DMS79 (cell line): ENCODE results near the gene TMEM212.

Experiments
- DNase-seq: peaks from one replicate; lab custom pipeline; 2025; lab: John Stamatoyannopoulos, UW

Gene TMEM212

DNA sequence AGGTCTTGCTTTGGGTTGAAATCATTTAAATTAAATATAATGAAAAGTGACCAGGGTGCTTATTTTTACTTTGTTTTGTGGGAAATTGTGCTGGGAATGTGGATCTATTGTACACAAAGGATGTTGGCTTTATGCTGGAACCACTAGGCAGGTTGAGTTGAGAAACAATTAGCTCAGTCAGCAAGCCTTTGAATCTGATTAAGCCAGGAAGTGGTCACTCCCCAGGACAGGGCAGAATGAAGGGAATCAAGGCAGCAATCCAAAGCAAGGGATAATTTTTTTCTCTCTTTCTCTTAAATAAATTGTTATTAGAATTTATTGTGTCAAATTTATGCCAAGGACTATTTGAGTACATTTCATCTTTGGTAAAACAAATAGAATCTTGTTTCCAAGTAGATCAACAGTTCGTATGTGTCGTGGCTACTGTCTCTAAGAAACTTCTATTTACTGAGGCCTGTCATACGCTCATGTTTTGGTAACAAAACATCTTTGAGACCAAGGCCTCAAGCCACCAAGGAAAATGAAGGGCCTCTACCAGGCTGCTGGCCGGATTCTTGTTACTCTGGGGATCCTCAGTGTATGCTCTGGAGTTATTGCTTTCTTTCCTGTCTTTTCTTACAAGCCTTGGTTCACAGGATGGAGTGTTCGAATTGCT is at the start of gene TMEM212:
Gene TMEM212, plus strand, starts transcription at position 486 of the 655 bp plus-strand sequence. Its CDS starts 35 bp downstream, at position 521.
- no peak for DNase-seq

DNA sequence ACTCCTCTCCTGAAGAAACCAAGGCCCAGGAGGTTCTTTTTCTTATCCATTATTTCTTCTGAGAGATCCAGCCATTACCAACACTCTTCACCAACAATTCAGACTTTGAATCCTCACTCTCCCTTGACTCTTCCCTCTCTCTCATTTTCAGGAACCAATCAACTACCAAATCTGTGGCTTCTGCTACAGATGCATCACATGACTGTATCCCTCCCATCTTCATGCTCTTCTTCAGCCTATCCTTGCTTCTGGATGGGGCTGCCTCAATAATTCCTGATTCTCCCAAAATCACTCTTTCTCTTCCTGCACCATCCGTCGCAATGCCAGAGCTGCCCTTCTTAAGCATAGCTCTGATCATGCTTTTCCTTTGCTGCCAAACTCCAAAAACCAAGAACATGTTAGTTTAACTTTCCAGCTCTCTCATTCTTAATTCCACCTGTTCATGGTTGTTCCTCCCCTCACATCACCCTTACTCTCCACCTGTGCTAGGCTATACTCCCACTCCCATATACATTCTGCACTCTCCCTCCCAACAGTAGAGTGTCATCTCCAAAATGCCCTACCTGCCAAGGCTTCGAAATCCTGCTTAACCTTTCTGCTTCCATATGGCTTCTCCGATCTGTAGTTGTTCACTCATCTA is 46.4 kb upstream of the TMEM212 start:
- DNase-seq: no peak

DNA sequence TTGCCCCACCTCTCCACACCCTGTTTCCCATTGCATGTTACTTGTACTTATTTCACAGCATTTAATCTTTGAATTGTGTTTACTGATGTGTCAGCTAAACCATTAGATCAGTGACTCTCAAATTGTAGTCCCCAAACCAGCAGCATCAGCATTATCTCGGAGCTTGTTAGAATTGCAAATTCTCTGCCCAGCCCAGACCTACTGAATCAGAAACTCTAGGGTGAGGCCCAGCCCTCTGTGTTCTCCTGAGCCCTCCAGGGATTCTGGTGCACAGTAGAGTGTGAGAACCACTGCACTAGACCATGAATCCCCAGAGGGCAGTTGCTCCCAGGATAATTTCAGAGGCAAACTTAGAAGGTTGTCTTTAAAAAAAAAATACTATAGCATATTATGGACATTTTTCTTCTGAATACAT is 45.9 kb upstream of the TMEM212 start:
- no peak for DNase-seq

DNA sequence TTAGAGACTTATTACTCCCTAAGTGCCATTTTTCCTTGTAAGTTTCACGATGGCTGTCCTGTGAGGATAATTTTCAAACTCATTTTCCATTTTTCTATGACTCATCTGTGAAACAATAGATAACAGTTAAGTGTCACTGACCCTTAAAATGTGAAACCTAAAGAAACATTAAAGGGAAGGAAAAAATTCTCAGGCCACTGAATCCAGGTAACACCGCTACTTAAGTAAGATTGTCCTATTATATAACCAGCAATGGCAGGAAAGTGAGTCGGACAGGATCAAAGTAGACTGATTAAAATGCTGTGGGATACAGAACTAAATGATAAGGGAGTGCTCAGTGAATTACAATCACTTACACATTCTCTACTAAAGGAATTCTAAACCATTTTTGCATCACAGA is 45.3 kb upstream of the TMEM212 start:
- no peak for DNase-seq

DNA sequence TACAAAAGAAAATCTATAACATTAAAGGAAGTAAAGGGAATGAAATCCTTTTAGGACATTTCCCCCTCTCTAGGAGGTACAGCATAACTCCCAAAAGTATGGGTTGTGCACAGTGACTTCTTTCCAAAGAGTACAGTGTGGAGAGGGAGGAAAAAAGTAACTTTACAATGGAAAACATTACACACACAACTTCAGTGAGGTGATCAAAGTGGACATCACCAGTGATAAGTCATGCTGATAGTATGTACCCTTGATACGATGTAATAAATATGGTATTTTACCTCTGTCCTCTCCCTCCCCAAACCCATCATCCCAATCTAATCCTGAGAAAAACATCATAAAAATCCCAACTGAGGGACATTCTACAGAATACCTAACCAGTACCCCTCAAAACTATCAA is 43.6 kb upstream of the TMEM212 start:
- no peak for DNase-seq

DNA sequence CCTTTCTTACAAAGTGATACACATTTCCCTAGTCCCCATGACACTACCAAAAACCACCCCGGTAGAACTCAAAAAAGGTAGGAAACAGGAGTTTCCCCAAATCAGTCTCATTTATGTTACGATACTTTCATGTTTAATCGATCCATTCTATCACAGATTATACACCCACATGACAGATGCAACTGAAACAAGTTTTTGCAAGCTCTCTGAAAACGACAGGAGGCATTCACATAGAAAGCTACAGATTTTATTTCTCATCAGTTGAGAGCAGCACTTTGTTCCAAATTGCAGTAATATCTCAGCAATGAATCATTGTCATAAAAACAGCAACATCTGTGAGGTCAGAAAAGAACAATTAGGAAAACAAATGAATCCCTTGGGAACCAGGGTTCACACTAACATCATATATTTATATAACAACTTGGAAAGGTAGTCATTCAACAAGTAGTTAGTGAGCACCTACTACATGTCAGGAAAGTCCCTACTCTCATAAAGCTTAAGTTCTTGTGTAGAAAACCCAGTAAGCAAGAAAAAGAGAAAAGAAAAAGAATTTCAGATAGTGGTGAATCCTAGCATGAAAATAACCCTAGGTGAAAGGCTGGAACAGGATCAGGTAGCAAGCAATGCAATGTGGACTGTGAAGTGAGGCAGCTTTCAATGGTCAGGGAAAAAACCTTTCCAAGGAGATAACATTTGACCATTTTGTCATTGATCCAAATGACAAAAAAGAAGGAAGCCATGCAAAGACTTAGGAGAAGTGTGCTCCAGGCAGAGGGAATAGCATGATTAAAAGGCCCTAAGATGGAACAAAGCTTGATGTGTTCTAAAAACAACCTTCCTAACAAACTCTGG is 41.2 kb upstream of the TMEM212 start:
- DNase-seq: no peak

DNA sequence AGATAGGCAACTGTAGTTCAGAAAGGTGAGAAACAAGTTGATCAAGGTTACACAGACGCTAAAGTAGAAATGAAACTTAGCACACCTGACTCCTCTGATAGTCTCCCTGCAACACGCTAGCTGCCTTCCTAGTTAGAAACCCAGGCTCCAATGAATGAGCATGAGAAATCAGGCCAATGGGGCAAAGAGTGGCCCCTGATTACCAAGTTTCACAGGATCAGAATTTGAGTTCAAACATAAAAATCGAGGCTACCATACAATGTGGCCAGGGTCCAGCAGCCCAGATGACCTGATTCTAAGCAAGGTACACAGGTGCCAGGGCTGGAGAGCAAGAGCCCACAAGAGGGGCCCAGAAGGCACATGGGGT is 40.6 kb upstream of the TMEM212 start:
- DNase-seq: no peak

DNA sequence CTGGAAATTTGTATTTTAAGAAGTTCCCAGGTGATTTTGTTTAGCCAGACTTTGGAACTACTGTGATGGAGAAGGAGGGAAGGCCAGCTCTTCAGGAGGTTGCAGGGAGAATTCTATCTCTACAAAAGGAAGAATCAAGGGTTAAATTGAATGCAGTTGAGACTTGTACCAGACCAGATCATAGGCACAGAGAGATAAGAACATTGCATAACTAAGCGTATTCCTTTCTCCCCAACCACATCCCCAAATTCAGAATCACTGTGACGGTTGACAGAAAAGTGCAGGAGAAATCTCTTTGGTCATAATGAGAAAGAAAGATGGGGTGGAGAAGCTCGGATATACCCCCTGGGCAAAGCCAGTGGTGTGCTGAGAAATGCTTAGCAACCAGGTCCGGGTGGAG is 40.1 kb upstream of the TMEM212 start:
- no peak for DNase-seq

DNA sequence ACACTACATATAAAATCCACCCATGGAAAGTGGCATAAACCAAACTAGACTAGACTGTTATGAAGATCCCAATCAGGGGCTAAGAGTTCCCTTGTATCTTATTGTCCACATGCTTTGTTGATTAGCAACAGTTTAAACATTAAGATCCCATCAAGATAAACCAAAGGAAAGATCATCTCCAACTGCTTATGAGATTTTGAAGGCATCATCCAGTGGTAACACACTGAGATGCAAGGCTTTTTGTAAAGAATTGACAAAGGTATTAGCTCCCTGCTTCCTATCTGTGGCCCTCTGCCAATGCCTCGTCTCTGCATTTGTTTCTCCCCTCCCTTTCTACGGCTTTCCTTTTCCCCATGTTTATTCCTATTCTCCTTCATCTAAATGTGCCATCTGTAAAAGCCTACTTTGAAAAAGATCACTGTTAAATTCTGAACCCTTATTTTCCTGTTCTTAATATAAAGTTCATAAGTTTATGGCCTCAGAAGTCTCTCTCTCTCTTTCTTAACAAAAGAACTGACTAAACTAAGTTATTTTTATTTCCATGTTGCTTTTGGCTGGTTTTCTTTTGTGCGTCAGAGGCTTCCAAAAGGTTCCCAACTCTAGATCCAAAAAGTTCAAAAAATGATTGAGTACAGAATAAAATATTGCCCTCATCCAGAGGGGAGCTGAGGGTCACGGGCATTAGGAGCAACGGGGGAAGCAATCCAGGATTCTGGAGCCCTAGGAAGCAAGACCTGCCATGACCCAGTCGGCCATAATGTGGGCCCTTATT is 38.3 kb upstream of the TMEM212 start:
- no peak for DNase-seq

DNA sequence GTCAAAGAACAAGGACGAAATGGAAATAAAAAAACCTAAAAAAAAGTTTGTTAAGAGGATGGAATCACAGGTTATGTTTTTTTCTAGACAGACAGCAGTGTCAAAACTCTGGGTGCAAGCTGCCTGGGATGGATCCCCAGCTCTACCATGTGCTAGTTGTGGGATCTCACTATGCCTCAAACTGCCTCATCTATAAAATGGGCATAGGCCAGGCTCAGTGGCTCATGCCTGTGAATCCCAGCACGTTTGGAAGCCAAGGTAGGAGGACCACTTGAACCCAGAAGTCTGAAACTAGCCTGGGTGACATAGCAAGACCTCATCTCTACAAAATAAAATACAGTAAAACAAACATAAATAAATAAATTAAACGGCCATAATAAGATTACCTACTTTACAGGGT is 37.5 kb upstream of the TMEM212 start:
- DNase-seq: no peak

DNA sequence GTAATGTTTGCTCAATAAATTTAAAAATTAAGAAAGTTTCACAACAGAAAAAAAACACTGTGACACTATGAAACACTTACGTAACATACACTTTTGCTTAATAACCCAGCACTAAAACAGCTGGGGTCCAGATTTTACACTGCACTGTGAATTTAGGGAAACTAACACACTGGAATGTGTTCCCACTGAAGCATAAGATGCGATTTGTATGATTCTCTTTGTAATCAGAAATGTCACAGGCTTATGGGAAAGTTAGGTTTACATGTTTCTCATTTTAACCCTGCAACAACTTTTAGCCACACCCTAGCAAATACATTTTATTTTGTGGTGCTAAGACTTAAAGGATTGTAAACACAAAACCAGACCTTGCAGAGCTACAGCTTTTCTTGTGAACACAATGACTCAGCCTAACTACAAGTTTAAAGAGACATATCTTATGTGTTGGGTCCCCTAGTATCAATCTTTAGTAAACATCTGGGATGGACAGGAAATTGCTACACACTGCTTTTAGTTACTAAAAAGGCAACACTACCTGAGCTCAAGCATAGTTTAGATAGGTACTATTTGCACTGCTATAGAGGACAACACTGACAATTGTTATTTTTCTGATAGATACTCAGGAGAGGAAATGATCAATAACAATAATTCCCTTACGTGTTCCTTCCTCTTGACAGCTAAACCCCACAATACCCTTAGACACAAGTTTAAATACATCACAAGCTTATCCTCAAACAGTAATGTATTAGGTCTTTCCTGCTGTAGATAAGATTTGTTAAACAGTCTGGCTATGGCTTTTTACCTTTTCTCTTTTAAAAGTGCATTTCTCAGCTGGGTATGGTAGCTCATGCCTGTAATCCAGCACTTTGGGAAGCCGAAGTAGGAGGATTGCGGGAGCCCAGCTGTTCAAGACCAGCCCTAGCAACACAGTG is 36.7 kb upstream of the TMEM212 start:
- no peak for DNase-seq

DNA sequence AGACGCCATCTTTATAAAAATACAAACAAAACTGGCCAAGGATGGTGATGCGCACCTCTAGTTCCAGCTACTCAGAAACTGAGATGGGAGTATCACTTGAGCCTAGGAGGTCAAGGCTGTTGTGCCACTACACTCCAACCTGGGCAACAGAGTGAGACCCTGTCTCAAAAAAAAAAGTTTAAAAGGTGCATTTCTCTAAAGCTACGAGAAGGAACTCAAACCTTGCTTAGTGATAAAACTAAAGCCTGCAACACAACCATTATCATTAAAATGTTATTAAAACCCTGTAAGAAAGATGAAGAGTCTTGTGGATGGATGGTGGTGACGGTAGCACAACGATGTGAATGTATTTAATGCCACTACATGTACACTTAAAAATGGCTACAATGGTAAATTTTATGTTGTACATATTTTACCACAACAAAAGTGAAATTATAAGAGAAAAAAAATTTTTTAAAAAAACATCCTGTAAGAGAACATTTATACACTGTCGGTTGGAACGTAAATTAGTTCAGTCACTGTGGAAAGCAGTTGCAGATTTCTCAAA is 35.9 kb upstream of the TMEM212 start:
- DNase-seq: no peak

DNA sequence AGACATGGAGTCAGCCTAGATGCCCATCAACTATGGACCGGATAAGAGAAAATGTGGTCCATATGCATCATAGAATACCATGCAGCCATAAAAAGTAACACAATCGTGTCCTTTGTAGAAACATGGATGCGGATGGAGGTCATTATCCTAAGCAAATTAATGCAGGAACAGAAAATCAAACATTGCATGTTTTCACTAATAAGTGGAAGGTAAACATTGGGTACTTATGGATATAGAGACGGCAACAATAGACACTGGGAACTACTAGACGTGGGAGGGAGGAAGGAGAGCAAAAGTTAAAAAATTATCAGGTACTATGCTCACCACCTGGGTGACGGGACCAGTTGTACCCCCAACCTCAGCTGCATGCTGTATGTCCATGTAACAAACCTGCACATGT is 35.3 kb upstream of the TMEM212 start:
- no peak for DNase-seq

DNA sequence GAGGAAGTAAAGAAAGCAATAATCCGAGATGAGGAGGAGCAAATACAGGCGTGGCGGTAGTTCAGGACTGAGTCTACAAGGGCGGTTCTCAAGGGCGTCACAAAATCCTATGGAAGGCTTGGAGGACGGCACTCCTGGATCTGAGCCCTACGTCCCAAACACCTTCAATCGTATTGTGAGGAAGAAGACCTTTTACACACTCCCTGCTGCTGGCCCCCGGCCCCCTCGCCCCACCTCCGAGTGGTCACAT is 33.6 kb upstream of the TMEM212 start:
- no peak for DNase-seq

DNA sequence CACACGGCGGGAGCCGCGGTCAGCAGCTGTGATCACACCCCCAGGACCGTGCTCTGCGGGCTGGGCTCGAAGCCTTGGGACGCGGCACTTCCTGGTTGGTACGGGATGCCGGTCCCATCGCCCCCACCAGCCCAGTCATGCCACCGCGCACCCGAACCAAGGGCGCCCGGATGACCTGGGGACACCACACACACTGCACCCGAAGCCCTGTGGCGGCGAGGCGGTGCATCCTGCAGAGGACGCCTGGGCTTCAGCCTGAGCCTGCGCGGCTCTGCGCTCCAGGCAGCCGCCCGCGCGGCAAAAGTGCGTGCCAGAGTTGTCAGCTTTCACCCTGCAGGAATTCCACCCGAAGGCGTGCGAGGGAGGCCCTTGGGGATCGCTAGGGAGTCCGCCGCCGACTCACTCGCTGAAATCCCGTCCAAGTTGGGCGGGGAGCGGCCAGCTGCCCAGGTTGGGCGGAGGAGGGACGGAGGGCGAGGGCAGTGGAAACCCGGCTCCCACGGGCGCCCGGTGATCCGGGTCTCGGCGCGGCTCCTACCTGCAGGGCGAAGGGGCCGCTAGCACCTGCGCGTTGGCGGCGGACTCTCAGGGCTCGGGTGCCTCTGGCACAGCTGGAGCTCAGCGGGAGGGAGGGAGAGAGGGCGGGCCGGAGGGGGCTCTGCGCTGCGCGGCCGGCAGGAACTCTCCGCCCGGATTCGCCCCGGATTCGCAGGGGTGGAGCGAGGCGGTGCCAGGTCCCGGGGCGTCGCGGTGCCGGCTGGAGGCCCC is 33.1 kb upstream of the TMEM212 start, which contains the start of gene PLD1:
Gene PLD1, minus strand, starts transcription at position 623 of the 768 bp plus-strand sequence. CDS start 72,432 bp downstream, outside the sequence.
- DNase-seq: peak; percentile 64

DNA sequence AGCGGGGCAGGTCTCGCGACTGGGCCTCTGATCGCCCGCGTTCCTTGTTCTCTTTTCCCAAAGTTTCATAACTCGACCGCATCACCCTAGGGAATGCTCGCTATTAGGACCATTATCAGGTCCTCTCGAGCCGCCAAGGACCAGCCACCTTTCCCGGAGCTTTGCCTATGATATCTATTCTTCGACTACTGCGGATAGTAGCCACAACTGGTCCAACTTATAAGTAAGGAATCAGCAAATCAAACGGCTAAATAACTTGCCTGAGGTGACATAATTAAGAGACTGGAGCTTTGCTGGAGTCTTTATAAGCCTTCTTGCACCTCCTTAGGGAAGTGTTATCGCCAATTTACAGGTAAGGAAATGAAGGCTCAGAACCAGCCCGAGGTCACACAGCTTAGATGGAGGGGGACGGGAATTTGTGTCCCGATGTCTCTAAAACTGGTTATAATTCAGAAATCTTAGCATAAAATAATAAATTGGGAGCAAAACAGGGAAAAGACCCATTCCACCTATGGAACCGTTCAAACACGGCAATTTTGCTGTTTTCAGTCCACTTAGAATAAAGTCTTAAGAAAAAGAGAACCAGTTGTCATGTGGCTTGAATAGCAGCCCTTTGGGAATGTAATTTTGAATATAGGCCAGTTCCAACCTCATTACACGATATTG is 32.4 kb upstream of the TMEM212 start:
- no peak for DNase-seq

DNA sequence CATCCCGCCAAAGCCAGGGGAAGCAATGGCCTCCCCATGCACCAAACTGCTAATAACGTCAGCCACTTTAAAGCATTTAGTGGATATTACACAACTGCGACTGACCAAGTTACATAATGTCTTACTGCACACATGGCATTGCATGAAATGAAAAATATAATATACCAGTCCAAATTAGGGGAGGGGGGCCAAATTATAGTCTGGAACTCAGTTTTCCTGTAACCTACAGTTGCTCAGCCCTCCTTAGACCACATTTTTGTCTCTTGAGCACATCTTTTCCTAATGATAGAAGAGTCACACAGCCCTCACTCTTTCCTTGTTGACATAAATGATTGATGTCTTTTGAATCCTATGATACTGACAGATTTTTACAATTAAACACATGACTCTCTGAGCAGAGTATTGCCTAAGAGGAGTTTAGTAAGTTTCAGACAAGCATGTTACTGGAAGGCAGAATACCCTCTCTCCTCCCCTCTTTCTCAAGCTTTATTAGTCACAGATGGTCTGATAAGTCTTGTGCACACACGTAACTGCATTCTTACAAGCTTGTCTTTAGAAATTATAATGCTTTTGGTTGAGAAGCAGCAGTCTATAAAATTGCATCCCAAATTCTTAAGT is 31.7 kb upstream of the TMEM212 start:
- DNase-seq: no peak

DNA sequence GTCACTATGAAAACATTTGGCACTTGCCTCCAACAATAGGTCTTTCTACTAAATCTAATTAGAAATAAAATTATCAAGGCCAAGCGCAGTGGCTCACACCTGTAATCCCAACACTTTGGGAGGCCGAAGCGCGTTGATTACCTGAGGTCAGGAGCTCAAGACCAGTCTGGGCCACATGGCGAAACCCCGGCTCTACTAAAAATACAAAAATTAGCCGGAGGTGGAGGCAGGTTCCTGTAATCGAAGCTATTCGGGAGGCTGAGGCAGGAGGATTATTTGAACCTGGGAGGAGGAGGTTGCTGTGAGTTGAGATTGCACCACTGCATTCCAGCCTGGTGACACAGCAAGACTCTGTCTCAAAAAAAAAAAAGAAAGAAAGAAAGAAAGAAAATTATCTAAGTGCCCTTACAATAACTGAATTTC is 31.2 kb upstream of the TMEM212 start:
- no peak for DNase-seq

DNA sequence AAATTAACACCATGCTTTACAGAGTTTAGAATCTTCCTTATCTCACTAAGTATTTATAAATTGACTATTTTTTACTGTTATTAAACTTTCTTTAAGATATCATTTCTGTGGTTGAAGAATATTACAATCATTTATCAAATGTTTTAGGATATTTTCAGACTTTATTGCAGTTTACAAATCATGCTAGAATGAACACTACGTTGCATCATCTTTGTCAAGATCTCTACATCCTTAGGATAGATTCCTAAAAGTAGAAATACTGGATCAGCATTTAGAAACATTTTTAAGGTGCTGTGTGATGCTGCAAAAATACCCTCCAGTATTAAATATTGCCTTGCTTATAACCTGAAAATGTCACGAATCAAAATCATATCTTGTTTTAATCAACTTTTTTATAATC is 30.3 kb upstream of the TMEM212 start:
- DNase-seq: no peak
